Pancreas (tissue), 10 donors: Measurements from ENCODE around the gene ATP11B. TPM values are rescaled to one million over a fixed set of nuclear protein-coding genes. Genes with fewer than 3 reads are reported as not detected.

Source experiments
- ATAC-seq, 4 donors: fragments of 200-7000 bp; cut with Tn5 transposase; one replicate each; pipeline versions ENCODE4 v1.8.0 to v1.9.1; 2020; ENCODE audit warnings: mild to moderate bottlenecking in 4 of 4, moderate library complexity in 4 of 4
- DNase-seq, 6 donors: peaks; one replicate each; pipeline ENCODE4 v3.0.0-alpha.2; 2020
- FAIRE-seq: peaks from 2 replicates; lab custom pipeline; 2012; peaks lifted over from hg19 to GRCh38; lab: Jason Lieb, UNC
- H3K27ac ChIP-seq, 4 donors: fragments of 200-600 bp; sonication (generic); 1 replicate in 3 of 4; 2 replicates in 1 of 4; pipeline versions ENCODE4 v1.5.0 to v1.8.0; 2020
- H3K27me3 ChIP-seq, 4 donors: fragments of 200-600 bp; one replicate each; pipeline ENCODE4 v1.8.0; 2021
- H3K36me3 ChIP-seq, 3 donors: fragments of 200-600 bp; sonication (generic) in 1 of 3; one replicate each; pipeline versions ENCODE4 v1.5.0 to v1.8.0; 2020 to 2021
- H3K4me1 ChIP-seq, 3 donors: fragments of 200-600 bp; one replicate each; pipeline ENCODE4 v1.8.0; 2021
- H3K4me3 ChIP-seq, 4 donors: fragments of 200-600 bp; sonication (generic) in 2 of 4; one replicate each; pipeline versions ENCODE4 v1.5.0 to v1.8.0; 2020 to 2021
- H3K9me3 ChIP-seq, 4 donors: fragments of 200-600 bp; one replicate each; pipeline ENCODE4 v1.8.0; 2021
- CTCF ChIP-seq, 4 donors: fragments of 200-600 bp; sonication (generic) in 3 of 4; IDR thresholded peaks; one replicate each; pipeline versions ENCODE4 v1.5.0 to v1.8.0; 2021; ENCODE audit warnings: antibody characterized with exemption in 4 of 4
- WGBS, 2 donors: extraction: QIAGEN DNeasy Blood & Tissue Kit; methylation state at CpG; one replicate each; pipeline ENCODE4 v1.1.7; 2013; 5-methylcytosine and 5-hydroxymethylcytosine counted together
- intact Hi-C, 3 donors: fragments of 100-400 bp; cut with DNase I; formaldehyde crosslinking; loops; one replicate each; pipeline versions ENCODE4 v1.11.1 to v1.14.2; 2022
- polyA plus RNA-seq, 2 donors: library from polyadenylated mRNA; stranded (reverse); fragments of 200-250 nt; gene quantifications; one replicate each; pipeline ENCODE4 v1.2.3, GENCODE V29; 2013
- total RNA-seq, 6 donors: library from RNA; stranded (reverse); fragmentation: NEBNext Ultra II Directional in 4 of 6; extraction: Animal tissue kit (Norgen Biotek cat#: 25700) in 4 of 6; gene quantifications; one replicate each; pipeline versions ENCODE4 v1.2.1 to v1.2.4, GENCODE V29; 2021 to 2023
- donor health status: healthy with polysubstance abuse.
- donor health status: DM: no; HTN: no; CAD: no; lungs with moderate emphysema.
- donor health status: DM: no; HTN: no; CAD: no.
- donor health status: control.
- donor health status: control.
- donor health status: Bipolar disorder and iron deficiency.
- donor health status: DM: yes; HTN: yes; CAD: no.
- donor health status: DM: no; HTN: no; CAD: no.
- donor health status: DM: no; HTN: no; CAD: no.
- donor health status: DM: yes; HTN: yes; CAD: no.

The ATP11B gene
- total and polyA plus RNA-seq, 8 donors: 3.2 to 50.2 (median 28.7) TPM

DNA sequence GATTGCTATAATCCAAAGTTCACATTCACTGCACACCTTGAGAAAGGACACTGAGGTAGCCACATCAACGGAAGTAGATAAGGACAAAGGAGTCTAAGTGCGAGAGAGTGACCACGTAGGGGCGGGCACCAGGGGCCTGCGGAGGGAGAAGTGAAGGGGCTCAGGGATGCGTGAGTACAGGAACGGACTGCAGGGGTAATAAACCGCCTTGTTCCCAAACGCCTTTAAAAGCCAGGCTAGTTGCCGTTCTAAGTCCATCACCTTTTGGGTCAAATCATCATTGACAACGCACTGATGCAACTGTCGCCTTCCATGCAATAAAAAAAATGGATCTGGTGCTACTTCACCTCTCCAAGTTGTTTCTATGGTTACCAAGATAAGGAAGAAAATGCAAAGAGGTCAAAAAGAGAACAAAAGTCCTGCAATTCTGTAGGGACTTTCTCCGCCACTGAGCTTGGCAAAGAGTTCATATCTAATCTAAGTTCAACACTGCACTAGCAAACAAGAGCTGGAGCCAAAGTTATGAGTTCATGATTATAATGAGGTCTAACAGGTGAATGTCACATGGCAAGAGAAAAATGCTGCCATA, 32.6 kb upstream of the ATP11B start:
- H3K27me3 ChIP-seq: no peaks in the 10 kb centered on the region
- FAIRE-seq (peak; percentile 80), ATAC-seq (peak; percentile 98 to 99 (median 98)), DNase-seq (peak in 3 of 6 donors; percentile 62 to 79 (median 73))
- 22 to 23% methylated on average over 13 of the region's 13 CpGs for WGBS, 2 donors
- H3K27ac ChIP-seq: peak overlapping the region in 2 of 4 donors; percentile 42 to 75
- intact Hi-C loops: no loop called here
- no peak for TF ChIP-seq CTCF (IDR thresholded peaks at IDR 0.05)
- H3K36me3 ChIP-seq: no peaks in the 10 kb centered on the region
- H3K4me1 ChIP-seq: peaks cover 4 to 20% (median 14%) of the 10 kb centered on the region in 3 donors
- H3K4me3 ChIP-seq: no peak overlapping the region
- H3K9me3 ChIP-seq: no peaks in the 10 kb centered on the region

GRCh38 chr3:182763896-182764295, 29.4 kb upstream of the ATP11B start:
- ATAC-seq (no peak), FAIRE-seq (no peak), DNase-seq (no peak)
- Histone ChIP-seq H3K27me3 (no peaks in the 10 kb centered on the region), H3K36me3 (no peaks in the 10 kb centered on the region), H3K9me3 (no peaks in the 10 kb centered on the region), H3K4me1 (peaks cover 4 to 20% (median 14%) of the 10 kb centered on the region in 3 donors), H3K4me3 (no peak overlapping the region), H3K27ac (no peak overlapping the region)
- TF ChIP-seq CTCF (IDR thresholded peaks at IDR 0.05): no peak
- intact Hi-C loops: no loop called here
- WGBS, 2 donors: 91 to 96% methylated on average over 2 of the region's 2 CpGs

DNA sequence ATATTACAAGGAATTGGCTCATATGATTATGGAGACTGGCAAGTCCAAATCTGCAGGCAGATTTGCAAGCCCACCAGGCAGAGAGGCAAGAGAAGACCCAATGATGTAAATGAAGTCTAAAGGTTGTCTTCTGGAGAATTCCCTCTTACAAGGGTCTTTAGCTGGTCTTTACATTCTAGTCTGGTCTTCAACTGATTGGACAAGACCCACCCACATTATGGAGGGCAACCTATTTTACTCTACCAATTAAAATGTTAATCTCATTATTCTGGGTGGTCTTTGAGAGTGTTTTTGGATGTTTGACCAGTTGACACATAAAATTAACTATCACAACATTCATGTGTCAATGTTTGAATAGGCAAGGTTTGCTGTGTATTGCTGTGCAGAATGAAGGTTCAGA, 28.0 kb upstream of the ATP11B start:
- ATAC-seq: no peak
- Histone ChIP-seq H3K9me3 (no peaks in the 10 kb centered on the region), H3K4me3 (no peak overlapping the region), H3K4me1 (peaks cover 4 to 19% (median 12%) of the 10 kb centered on the region in 3 donors), H3K27me3 (no peaks in the 10 kb centered on the region), H3K36me3 (no peaks in the 10 kb centered on the region), H3K27ac (no peak overlapping the region)
- DNase-seq: no peak
- intact Hi-C loops: no loop called here
- TF ChIP-seq CTCF (IDR thresholded peaks at IDR 0.05): no peak
- FAIRE-seq: no peak

- Histone ChIP-seq H3K27ac (no peak overlapping the region), H3K4me3 (no peak overlapping the region), H3K4me1 (peaks cover 4 to 11% (median 4%) of the 10 kb centered on the region in 3 donors), H3K27me3 (no peaks in the 10 kb centered on the region), H3K36me3 (no peaks in the 10 kb centered on the region), H3K9me3 (no peaks in the 10 kb centered on the region)
- 80 to 83% methylated on average over 2 of the region's 2 CpGs for WGBS, 2 donors
- intact Hi-C loops: no loop called here
- DNase-seq: no peak
- FAIRE-seq: no peak
- no peak for ATAC-seq
- TF ChIP-seq CTCF (IDR thresholded peaks at IDR 0.05): no peak
Observed at GRCh38 chr3:182766099-182766498, 27.2 kb upstream of the ATP11B start.

- H3K36me3 ChIP-seq: no peaks in the 10 kb centered on the region
- WGBS, 2 donors: 88 to 89% methylated on average over 1 of the region's 1 CpG
- FAIRE-seq: no peak
- intact Hi-C loops: no loop called here
- no peaks in the 10 kb centered on the region for H3K9me3 ChIP-seq
- no peaks in the 10 kb centered on the region for H3K27me3 ChIP-seq
- ATAC-seq: no peak
- TF ChIP-seq CTCF (IDR thresholded peaks at IDR 0.05): no peak
- peaks cover 0 to 4% (median 0%) of the 10 kb centered on the region in 3 donors for H3K4me1 ChIP-seq
- no peak for DNase-seq
- no peak overlapping the region for H3K4me3 ChIP-seq
- no peak overlapping the region for H3K27ac ChIP-seq
Observed at GRCh38 chr3:182768413-182768812, 24.9 kb upstream of the ATP11B start.
